DOHH2 (cell line): ENCODE data around the gene GPR142.
"Not testable (repeated sequence)": the region's sequence is repeated elsewhere in the genome, so short reads cannot be mapped to it uniquely, and the experiment has no call there.

Source experiments
- H3F3A ChIP-seq: fragments of 200-600 bp; sonication (generic), shearing (Covaris generic); 2 replicates; pipeline ENCODE4 v1.6.0; 2016; ENCODE audit warnings: antibody characterized with exemption, mild to moderate bottlenecking; ENCODE audit not compliant: control insufficient read depth, insufficient read depth
- H3K27ac ChIP-seq: fragments of 200-600 bp; sonication (generic); 2 replicates; pipeline ENCODE4 v1.5.1; 2014; ENCODE audit warnings: low read depth, mild to moderate bottlenecking, low read length, moderate library complexity
- H3K27me3 ChIP-seq: fragments of 200-600 bp; sonication (generic); 2 replicates; pipeline ENCODE4 v1.6.1; 2014; ENCODE audit warnings: mild to moderate bottlenecking, low read length, mixed read lengths; ENCODE audit not compliant: control insufficient read depth
- H3K36me3 ChIP-seq: fragments of 200-600 bp; sonication (generic); 2 replicates; pipeline ENCODE4 v1.6.1; 2014; ENCODE audit warnings: mild to moderate bottlenecking, low read length, moderate library complexity, mixed read lengths; ENCODE audit not compliant: control insufficient read depth
- H3K4me1 ChIP-seq: fragments of 200-600 bp; sonication (generic); 2 replicates; pipeline ENCODE4 v1.6.1; 2014; ENCODE audit warnings: mild to moderate bottlenecking, low read length, mixed read lengths; ENCODE audit not compliant: control insufficient read depth
- H3K4me2 ChIP-seq: fragments of 200-600 bp; sonication (generic); 2 replicates; pipeline ENCODE4 v1.6.0; 2014; ENCODE audit warnings: mild to moderate bottlenecking, low read length, moderate library complexity
- H3K4me3 ChIP-seq: fragments of 200-600 bp; sonication (generic); 2 replicates; pipeline ENCODE4 v1.5.1; 2014; ENCODE audit warnings: mild to moderate bottlenecking, low read length, mixed read lengths
- H3K79me2 ChIP-seq: fragments of 200-600 bp; sonication (generic); 2 replicates; pipeline ENCODE4 v1.6.1; 2014; ENCODE audit warnings: mild to moderate bottlenecking, low read length, mixed read lengths; ENCODE audit not compliant: control insufficient read depth
- H3K9me2 ChIP-seq: fragments of 200-600 bp; sonication (generic); replicated peaks from 2 replicates; pipeline ENCODE4 v1.6.1; 2014; ENCODE audit warnings: mild to moderate bottlenecking, low read length, mixed read lengths; ENCODE audit not compliant: control insufficient read depth
- H3K9me3 ChIP-seq: fragments of 200-600 bp; sonication (generic); 2 replicates; pipeline ENCODE4 v1.6.1; 2014; ENCODE audit warnings: antibody characterized with exemption, low read length, mixed read lengths; ENCODE audit not compliant: control insufficient read depth, insufficient read depth
- H4K20me1 ChIP-seq: fragments of 200-600 bp; sonication (generic); 2 replicates; pipeline ENCODE4 v1.6.0; 2014; ENCODE audit warnings: low read depth, mild to moderate bottlenecking, antibody characterized with exemption, low read length, moderate library complexity; ENCODE audit not compliant: control insufficient read depth, insufficient read depth
- CTCF ChIP-seq: fragments of 200-600 bp; sonication (generic); IDR thresholded peaks from one replicate; pipeline ENCODE4 v1.5.1; 2014; ENCODE audit warnings: antibody characterized with exemption, mild to moderate bottlenecking, low read depth, low read length; ENCODE audit not compliant: poor library complexity, severe bottlenecking
- EZH2phosphoT487 ChIP-seq: fragments of 200-600 bp; sonication (generic); IDR thresholded peaks from 2 replicates; pipeline ENCODE4 v1.6.1; 2017; ENCODE audit warnings: borderline replicate concordance, mild to moderate bottlenecking, antibody characterized with exemption, low read length, moderate library complexity, mixed read lengths

The GPR142 gene

GRCh38 chr17:74404218-74404617 lies 36.9 kb downstream of the GPR142 start:
- no peaks in the 10 kb centered on the region for H3K36me3 ChIP-seq
- H3K79me2 ChIP-seq = no peaks in the 10 kb centered on the region
- no peaks in the 10 kb centered on the region for H3K4me1 ChIP-seq
- H3K27ac ChIP-seq = no peak overlapping the region
- TF ChIP-seq CTCF (no peak), EZH2phosphoT487 (no peak)
- H3F3A ChIP-seq = no peaks in the 10 kb centered on the region
- no peaks in the 10 kb centered on the region for H3K9me2 ChIP-seq
- H3K27me3 ChIP-seq = no peaks in the 10 kb centered on the region
- H3K9me3 ChIP-seq = no peaks in the 10 kb centered on the region
- no peak overlapping the region for H3K4me2 ChIP-seq
- no peak overlapping the region for H3K4me3 ChIP-seq
- no peaks in the 10 kb centered on the region for H4K20me1 ChIP-seq

GRCh38 chr17:74404789-74405188 lies 37.5 kb downstream of the GPR142 start:
- H3K27me3 ChIP-seq = no peaks in the 10 kb centered on the region
- H3K36me3 ChIP-seq = no peaks in the 10 kb centered on the region
- no peaks in the 10 kb centered on the region for H3F3A ChIP-seq
- TF ChIP-seq EZH2phosphoT487 (no peak), CTCF (no peak)
- H3K4me1 ChIP-seq = no peaks in the 10 kb centered on the region
- no peak overlapping the region for H3K4me3 ChIP-seq
- no peak overlapping the region for H3K4me2 ChIP-seq
- no peaks in the 10 kb centered on the region for H4K20me1 ChIP-seq
- no peaks in the 10 kb centered on the region for H3K9me2 ChIP-seq
- no peaks in the 10 kb centered on the region for H3K9me3 ChIP-seq
- no peaks in the 10 kb centered on the region for H3K79me2 ChIP-seq
- H3K27ac ChIP-seq = no peak overlapping the region

GRCh38 chr17:74405311-74405710 lies 38.0 kb downstream of the GPR142 start:
- H3K4me2 ChIP-seq, H4K20me1 ChIP-seq, H3K9me3 ChIP-seq, H3K4me3 ChIP-seq, H3K9me2 ChIP-seq, H3K79me2 ChIP-seq, H3F3A ChIP-seq, H3K27ac ChIP-seq, H3K36me3 ChIP-seq, H3K27me3 ChIP-seq, H3K4me1 ChIP-seq: not testable (repeated sequence)

GRCh38 chr17:74407384-74407783 lies 40.1 kb downstream of the GPR142 start:
- H3K36me3 ChIP-seq = no peaks in the 10 kb centered on the region
- H3K9me2 ChIP-seq = no peaks in the 10 kb centered on the region
- no peaks in the 10 kb centered on the region for H3K27me3 ChIP-seq
- no peaks in the 10 kb centered on the region for H3K79me2 ChIP-seq
- H3K4me1 ChIP-seq = no peaks in the 10 kb centered on the region
- no peak overlapping the region for H3K4me2 ChIP-seq
- H3F3A ChIP-seq = no peaks in the 10 kb centered on the region
- no peak for TF ChIP-seq EZH2phosphoT487
- no peak for TF ChIP-seq CTCF
- H3K4me3 ChIP-seq = no peak overlapping the region
- H3K27ac ChIP-seq = no peak overlapping the region
- H3K9me3 ChIP-seq = no peaks in the 10 kb centered on the region
- no peaks in the 10 kb centered on the region for H4K20me1 ChIP-seq
